ENCODE data around the gene STXBP6. TPM values are rescaled to one million over a fixed set of nuclear protein-coding genes. Genes with fewer than 3 reads are reported as not detected.
A peak's percentile ranks its signal among the peaks of the same experiment; 100 is the strongest.

STXBP6 gene
- 10 to 100 TPM; 19.9 to 28.3 TPM for total RNA-seq
- long read RNA-seq, full-length matches to known transcripts, result 32 of 51 reads
- long read RNA-seq, partial matches to known transcripts, result 1 of 51 reads
- long read RNA-seq, other reads (novel, unspliced or antisense), result 18 of 51 reads

- intact Hi-C loops (cut with DNase I, micrococcal nuclease), result no loop called here
Measured at GRCh38 chr14:25049568-25050268, at the start of gene STXBP6. Gene STXBP6 (minus strand): TSS chr14:25050147. CDS start chr14:24974818, 75,329 bp downstream.

GRCh38 chr14:25097120-25097519 is 47.2 kb upstream of the STXBP6 start:
- intact Hi-C loops (cut with DNase I, micrococcal nuclease), result no loop called here
- ATAC-seq, result no peak
- DNase-seq, result no peak

More at GRCh38 chr14:25049568-25050268, at the start of gene STXBP6:
- ATAC-seq (peak; percentile 85), DNase-seq (peak; percentile 74 to 82)

- intact Hi-C loops (cut with DNase I, micrococcal nuclease), result no loop called here
- DNase-seq (peak; percentile 36 to 57), ATAC-seq (peak; percentile 98)
Measured at GRCh38 chr14:25095736-25096437, 45.9 kb upstream of the STXBP6 start.

GRCh38 chr14:25094171-25094907 is 44.4 kb upstream of the STXBP6 start:
- ATAC-seq (no peak), DNase-seq (no peak)
- intact Hi-C loops (cut with DNase I, micrococcal nuclease), result no loop called here

GRCh38 chr14:25092258-25092740 is 42.4 kb upstream of the STXBP6 start:
- ATAC-seq, result no peak
- intact Hi-C loops (cut with DNase I, micrococcal nuclease), result no loop called here
- DNase-seq, result no peak

- peak; percentile 92 for ATAC-seq
- intact Hi-C loops (cut with DNase I, micrococcal nuclease), result no loop called here
- DNase-seq, result peak; percentile 39 to 73
Measured at GRCh38 chr14:25090716-25091454, 40.9 kb upstream of the STXBP6 start.

GRCh38 chr14:25090256-25090655 is 40.3 kb upstream of the STXBP6 start:
- no peak for ATAC-seq
- no peak for DNase-seq
- intact Hi-C loops (cut with DNase I, micrococcal nuclease), result no loop called here

GRCh38 chr14:25089496-25089895 is 39.5 kb upstream of the STXBP6 start:
- intact Hi-C loops (cut with DNase I, micrococcal nuclease), result no loop called here
- DNase-seq (no peak), ATAC-seq (peak; percentile 56)

- DNase-seq, result no peak
- no peak for ATAC-seq
- intact Hi-C loops (cut with DNase I, micrococcal nuclease), result no loop called here
Measured at GRCh38 chr14:25086821-25087396, 37.0 kb upstream of the STXBP6 start.

- DNase-seq, result no peak
- intact Hi-C loops (cut with DNase I, micrococcal nuclease), result no loop called here
- no peak for ATAC-seq
Measured at GRCh38 chr14:25086081-25086480, 36.1 kb upstream of the STXBP6 start.

- no peak for ATAC-seq
- no peak for DNase-seq
- intact Hi-C loops (cut with DNase I, micrococcal nuclease), result no loop called here
Measured at GRCh38 chr14:25080682-25081081, 30.7 kb upstream of the STXBP6 start.

- intact Hi-C loops (cut with DNase I, micrococcal nuclease), result no loop called here
- ATAC-seq, result no peak
- no peak for DNase-seq
Measured at GRCh38 chr14:25079311-25079710, 29.4 kb upstream of the STXBP6 start.

GRCh38 chr14:25074099-25074685 is 24.2 kb upstream of the STXBP6 start:
- no peak for DNase-seq
- no peak for ATAC-seq
- intact Hi-C loops (cut with DNase I, micrococcal nuclease), result no loop called here

GRCh38 chr14:25069879-25070278 is 19.9 kb upstream of the STXBP6 start:
- no peak for ATAC-seq

GRCh38 chr14:25067600-25067999 is 17.7 kb upstream of the STXBP6 start:
- ATAC-seq (no peak), DNase-seq (no peak)
- intact Hi-C loops (cut with DNase I, micrococcal nuclease), result no loop called here

More at GRCh38 chr14:25069879-25070278, 19.9 kb upstream of the STXBP6 start:
- intact Hi-C loops (cut with DNase I, micrococcal nuclease), result no loop called here
- no peak for DNase-seq

- DNase-seq (no peak), ATAC-seq (no peak)
- intact Hi-C loops (cut with DNase I, micrococcal nuclease), result no loop called here
Measured at GRCh38 chr14:25062022-25062321, 12.0 kb upstream of the STXBP6 start.

- ATAC-seq, result no peak
- DNase-seq, result no peak
Measured at GRCh38 chr14:25056688-25057078, 6.7 kb upstream of the STXBP6 start.

GRCh38 chr14:25055992-25056687 is 6.2 kb upstream of the STXBP6 start:
- intact Hi-C loops (cut with DNase I, micrococcal nuclease), result no loop called here
- DNase-seq (no peak), ATAC-seq (no peak)

More at GRCh38 chr14:25056688-25057078, 6.7 kb upstream of the STXBP6 start:
- intact Hi-C loops (cut with DNase I, micrococcal nuclease), result no loop called here
